ENCODE measurements around the gene PTTG1IP. TPM values are rescaled to one million over a fixed set of nuclear protein-coding genes. Genes with fewer than 3 reads are reported as not detected.

The PTTG1IP gene
- total and polyA plus RNA-seq, 10 of the 15 experiments (the other 5 are each of a cell fraction or from before 2014, with no cell fraction given) = 2.4 to 56.4 (median 44.4) TPM

DNA sequence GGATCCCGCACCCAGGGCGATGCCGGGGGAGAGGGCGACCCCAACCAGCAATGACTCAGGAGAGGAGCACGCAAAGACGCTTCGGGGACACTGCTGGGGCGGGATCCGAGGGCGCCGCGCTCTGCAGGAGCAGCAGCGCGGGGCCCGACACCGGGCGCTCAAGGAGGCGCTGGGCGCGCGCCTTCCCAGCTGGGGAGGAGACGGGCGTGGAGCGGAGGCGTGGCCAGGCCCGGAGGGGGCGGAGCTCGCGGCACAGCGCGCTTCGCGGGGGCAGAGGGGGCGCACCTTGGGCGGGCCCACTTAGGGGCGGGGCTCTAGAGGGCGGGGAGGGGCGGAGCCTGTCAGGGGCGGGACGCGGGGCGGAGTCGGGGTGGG lies 56.0 kb downstream of the PTTG1IP start (continued):
- TF ChIP-seq, protein P1, sequence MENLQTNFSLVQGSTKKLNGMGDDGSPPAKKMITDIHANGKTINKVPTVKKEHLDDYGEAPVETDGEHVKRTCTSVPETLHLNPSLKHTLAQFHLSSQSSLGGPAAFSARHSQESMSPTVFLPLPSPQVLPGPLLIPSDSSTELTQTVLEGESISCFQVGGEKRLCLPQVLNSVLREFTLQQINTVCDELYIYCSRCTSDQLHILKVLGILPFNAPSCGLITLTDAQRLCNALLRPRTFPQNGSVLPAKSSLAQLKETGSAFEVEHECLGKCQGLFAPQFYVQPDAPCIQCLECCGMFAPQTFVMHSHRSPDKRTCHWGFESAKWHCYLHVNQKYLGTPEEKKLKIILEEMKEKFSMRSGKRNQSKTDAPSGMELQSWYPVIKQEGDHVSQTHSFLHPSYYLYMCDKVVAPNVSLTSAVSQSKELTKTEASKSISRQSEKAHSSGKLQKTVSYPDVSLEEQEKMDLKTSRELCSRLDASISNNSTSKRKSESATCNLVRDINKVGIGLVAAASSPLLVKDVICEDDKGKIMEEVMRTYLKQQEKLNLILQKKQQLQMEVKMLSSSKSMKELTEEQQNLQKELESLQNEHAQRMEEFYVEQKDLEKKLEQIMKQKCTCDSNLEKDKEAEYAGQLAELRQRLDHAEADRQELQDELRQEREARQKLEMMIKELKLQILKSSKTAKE (IDR thresholded peaks at IDR 0.05; ENCODE audit: low read depth, poor library complexity, severe bottlenecking) = no peak
- TF ChIP-seq, protein P2, sequence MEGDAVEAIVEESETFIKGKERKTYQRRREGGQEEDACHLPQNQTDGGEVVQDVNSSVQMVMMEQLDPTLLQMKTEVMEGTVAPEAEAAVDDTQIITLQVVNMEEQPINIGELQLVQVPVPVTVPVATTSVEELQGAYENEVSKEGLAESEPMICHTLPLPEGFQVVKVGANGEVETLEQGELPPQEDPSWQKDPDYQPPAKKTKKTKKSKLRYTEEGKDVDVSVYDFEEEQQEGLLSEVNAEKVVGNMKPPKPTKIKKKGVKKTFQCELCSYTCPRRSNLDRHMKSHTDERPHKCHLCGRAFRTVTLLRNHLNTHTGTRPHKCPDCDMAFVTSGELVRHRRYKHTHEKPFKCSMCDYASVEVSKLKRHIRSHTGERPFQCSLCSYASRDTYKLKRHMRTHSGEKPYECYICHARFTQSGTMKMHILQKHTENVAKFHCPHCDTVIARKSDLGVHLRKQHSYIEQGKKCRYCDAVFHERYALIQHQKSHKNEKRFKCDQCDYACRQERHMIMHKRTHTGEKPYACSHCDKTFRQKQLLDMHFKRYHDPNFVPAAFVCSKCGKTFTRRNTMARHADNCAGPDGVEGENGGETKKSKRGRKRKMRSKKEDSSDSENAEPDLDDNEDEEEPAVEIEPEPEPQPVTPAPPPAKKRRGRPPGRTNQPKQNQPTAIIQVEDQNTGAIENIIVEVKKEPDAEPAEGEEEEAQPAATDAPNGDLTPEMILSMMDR (IDR thresholded peaks at IDR 0.05 in 2 of 3, conservative IDR thresholded peaks at IDR 0.05 in 1 of 3; ENCODE audit: control insufficient read depth in 2 of 3, extremely low read depth in 1 of 3, insufficient read depth in 1 of 3, low read depth in 3 of 3, low read length in 3 of 3) = no peak
- TF ChIP-seq, protein P3, sequence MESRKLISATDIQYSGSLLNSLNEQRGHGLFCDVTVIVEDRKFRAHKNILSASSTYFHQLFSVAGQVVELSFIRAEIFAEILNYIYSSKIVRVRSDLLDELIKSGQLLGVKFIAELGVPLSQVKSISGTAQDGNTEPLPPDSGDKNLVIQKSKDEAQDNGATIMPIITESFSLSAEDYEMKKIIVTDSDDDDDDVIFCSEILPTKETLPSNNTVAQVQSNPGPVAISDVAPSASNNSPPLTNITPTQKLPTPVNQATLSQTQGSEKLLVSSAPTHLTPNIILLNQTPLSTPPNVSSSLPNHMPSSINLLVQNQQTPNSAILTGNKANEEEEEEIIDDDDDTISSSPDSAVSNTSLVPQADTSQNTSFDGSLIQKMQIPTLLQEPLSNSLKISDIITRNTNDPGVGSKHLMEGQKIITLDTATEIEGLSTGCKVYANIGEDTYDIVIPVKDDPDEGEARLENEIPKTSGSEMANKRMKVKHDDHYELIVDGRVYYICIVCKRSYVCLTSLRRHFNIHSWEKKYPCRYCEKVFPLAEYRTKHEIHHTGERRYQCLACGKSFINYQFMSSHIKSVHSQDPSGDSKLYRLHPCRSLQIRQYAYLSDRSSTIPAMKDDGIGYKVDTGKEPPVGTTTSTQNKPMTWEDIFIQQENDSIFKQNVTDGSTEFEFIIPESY (IDR thresholded peaks at IDR 0.05) = no peak
- TF ChIP-seq RAD21 (IDR thresholded peaks at IDR 0.05; ENCODE audit: insufficient read depth, low read depth, low read length) (0 out of 2 replicates have a peak, but pooled peaks have one; percentile 1), EGR1 (IDR thresholded peaks at IDR 0.05; ENCODE audit: borderline replicate concordance in 1 of 2, low read depth in 2 of 2, low read length in 2 of 2) (peak in 1 of 2 experiments; percentile 90; a peak in 2 of 3 replicates), MXI1 (IDR thresholded peaks at IDR 0.05; ENCODE audit: low read depth, low read length) (peak; percentile 60), ZBED1 (IDR thresholded peaks at IDR 0.05; ENCODE audit: borderline replicate concordance) (no peak), MTA3 (IDR thresholded peaks at IDR 0.05; ENCODE audit: borderline replicate concordance, low read length) (no peak), ZNF622 (IDR thresholded peaks at IDR 0.05) (no peak), NR2F1 (conservative IDR thresholded peaks at IDR 0.05) (no peak), PAX8 (IDR thresholded peaks at IDR 0.05) (no peak), BACH1 (IDR thresholded peaks at IDR 0.05; ENCODE audit: borderline replicate concordance) (no peak), ZNF274 (IDR thresholded peaks at IDR 0.05; ENCODE audit: insufficient read depth, insufficient read length) (no peak)
- TF ChIP-seq, protein P4, sequence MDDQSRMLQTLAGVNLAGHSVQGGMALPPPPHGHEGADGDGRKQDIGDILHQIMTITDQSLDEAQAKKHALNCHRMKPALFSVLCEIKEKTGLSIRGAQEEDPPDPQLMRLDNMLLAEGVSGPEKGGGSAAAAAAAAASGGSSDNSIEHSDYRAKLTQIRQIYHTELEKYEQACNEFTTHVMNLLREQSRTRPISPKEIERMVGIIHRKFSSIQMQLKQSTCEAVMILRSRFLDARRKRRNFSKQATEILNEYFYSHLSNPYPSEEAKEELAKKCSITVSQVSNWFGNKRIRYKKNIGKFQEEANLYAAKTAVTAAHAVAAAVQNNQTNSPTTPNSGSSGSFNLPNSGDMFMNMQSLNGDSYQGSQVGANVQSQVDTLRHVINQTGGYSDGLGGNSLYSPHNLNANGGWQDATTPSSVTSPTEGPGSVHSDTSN (IDR thresholded peaks at IDR 0.05; ENCODE audit: insufficient replicate concordance, low read depth, low read length) = no peak
- TF ChIP-seq, protein P5, sequence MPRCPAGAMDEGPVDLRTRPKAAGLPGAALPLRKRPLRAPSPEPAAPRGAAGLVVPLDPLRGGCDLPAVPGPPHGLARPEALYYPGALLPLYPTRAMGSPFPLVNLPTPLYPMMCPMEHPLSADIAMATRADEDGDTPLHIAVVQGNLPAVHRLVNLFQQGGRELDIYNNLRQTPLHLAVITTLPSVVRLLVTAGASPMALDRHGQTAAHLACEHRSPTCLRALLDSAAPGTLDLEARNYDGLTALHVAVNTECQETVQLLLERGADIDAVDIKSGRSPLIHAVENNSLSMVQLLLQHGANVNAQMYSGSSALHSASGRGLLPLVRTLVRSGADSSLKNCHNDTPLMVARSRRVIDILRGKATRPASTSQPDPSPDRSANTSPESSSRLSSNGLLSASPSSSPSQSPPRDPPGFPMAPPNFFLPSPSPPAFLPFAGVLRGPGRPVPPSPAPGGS (IDR thresholded peaks at IDR 0.05; ENCODE audit: borderline replicate concordance, insufficient read depth, low read depth, low read length, poor library complexity, severe bottlenecking) = no peak
- TF ChIP-seq, protein P6, sequence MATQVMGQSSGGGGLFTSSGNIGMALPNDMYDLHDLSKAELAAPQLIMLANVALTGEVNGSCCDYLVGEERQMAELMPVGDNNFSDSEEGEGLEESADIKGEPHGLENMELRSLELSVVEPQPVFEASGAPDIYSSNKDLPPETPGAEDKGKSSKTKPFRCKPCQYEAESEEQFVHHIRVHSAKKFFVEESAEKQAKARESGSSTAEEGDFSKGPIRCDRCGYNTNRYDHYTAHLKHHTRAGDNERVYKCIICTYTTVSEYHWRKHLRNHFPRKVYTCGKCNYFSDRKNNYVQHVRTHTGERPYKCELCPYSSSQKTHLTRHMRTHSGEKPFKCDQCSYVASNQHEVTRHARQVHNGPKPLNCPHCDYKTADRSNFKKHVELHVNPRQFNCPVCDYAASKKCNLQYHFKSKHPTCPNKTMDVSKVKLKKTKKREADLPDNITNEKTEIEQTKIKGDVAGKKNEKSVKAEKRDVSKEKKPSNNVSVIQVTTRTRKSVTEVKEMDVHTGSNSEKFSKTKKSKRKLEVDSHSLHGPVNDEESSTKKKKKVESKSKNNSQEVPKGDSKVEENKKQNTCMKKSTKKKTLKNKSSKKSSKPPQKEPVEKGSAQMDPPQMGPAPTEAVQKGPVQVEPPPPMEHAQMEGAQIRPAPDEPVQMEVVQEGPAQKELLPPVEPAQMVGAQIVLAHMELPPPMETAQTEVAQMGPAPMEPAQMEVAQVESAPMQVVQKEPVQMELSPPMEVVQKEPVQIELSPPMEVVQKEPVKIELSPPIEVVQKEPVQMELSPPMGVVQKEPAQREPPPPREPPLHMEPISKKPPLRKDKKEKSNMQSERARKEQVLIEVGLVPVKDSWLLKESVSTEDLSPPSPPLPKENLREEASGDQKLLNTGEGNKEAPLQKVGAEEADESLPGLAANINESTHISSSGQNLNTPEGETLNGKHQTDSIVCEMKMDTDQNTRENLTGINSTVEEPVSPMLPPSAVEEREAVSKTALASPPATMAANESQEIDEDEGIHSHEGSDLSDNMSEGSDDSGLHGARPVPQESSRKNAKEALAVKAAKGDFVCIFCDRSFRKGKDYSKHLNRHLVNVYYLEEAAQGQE (IDR thresholded peaks at IDR 0.05; ENCODE audit: low read depth, low read length) = no peak
